Endothelial cell of umbilical vein (primary cell): ENCODE data around the gene AQP9. TPM values are rescaled to one million over a fixed set of nuclear protein-coding genes. Genes with fewer than 3 reads are reported as not detected.

Experiments
- BruUV-seq: library from RNA; stranded (reverse); fragments of 400-500 nt; replicated peaks from 2 replicates; lab custom pipeline; 2021; lab: Mats Ljungman, UMichigan
- CTCF ChIA-PET: fragments of 300-600, 350-600 bp; sonication (Branson Sonifier 250); formaldehyde crosslinking; loops from one replicate; lab custom pipeline; 2021; ENCODE audit warnings: antibody characterized with exemption, inconsistent platforms; lab: Charles Lee
- POLR2A ChIA-PET: fragments of 300-600, 350-600 bp; sonication (Branson Sonifier 250); formaldehyde crosslinking; loops from one replicate; lab custom pipeline; 2021; ENCODE audit warnings: antibody characterized with exemption, inconsistent platforms; lab: Charles Lee
- DNase-seq: peaks from one replicate; pipeline ENCODE4 v3.0.0-alpha.2; 2011; ENCODE audit warnings: low read depth, low spot score
- FAIRE-seq: peaks from 2 replicates; lab custom pipeline; 2011; peaks lifted over from hg19 to GRCh38; lab: Jason Lieb, UNC
- H2AFZ ChIP-seq: 2 replicates; pipeline ENCODE4 v1.6.0; 2012; ENCODE audit warnings: low read depth, low read length, control low read depth, inconsistent platforms
- H3K27ac ChIP-seq: 2 replicates; pipeline ENCODE4 v1.5.1; 2011; ENCODE audit warnings: low read depth, mild to moderate bottlenecking, control low read depth, low read length, moderate library complexity; ENCODE audit not compliant: insufficient read depth
- H3K27me3 ChIP-seq, 2 experiments: 2 replicates each; pipeline versions ENCODE4 v1.6.0 to v1.6.1; 2011; ENCODE audit warnings: low read length in 2 of 2, mixed read lengths in 1 of 2; ENCODE audit not compliant: control insufficient read depth in 2 of 2, insufficient read depth in 2 of 2
- H3K36me3 ChIP-seq, 2 experiments: 2 replicates in 1 of 2; 3 replicates in 1 of 2; pipeline ENCODE4 v1.5.1; 2011; ENCODE audit warnings: low read length in 2 of 2, mild to moderate bottlenecking in 1 of 2, moderate library complexity in 1 of 2; ENCODE audit not compliant: control insufficient read depth in 2 of 2, insufficient read depth in 2 of 2; ENCODE audit errors: extremely low read depth in 1 of 2
- H3K4me1 ChIP-seq: 3 replicates; pipeline ENCODE4 v1.5.1; 2011; ENCODE audit warnings: mild to moderate bottlenecking, low read length; ENCODE audit not compliant: control insufficient read depth, insufficient read depth; ENCODE audit errors: extremely low read depth
- H3K4me2 ChIP-seq: 2 replicates; pipeline ENCODE4 v1.6.1; 2011; ENCODE audit warnings: low read length, control low read depth, mixed read lengths; ENCODE audit not compliant: insufficient read depth
- H3K4me3 ChIP-seq, 3 experiments: fragments of 200-600 bp in 1 of 3; sonication (generic), shearing (Covaris generic) in 1 of 3; replicated peaks in 1 of 3; 2 replicates each; pipeline ENCODE4 v1.5.1; 2011 to 2016; ENCODE audit warnings: control low read depth in 3 of 3, low read length in 3 of 3, mild to moderate bottlenecking in 2 of 3, inconsistent platforms in 1 of 3, low read depth in 1 of 3, moderate library complexity in 1 of 3; ENCODE audit not compliant: insufficient read depth in 1 of 3
- H3K79me2 ChIP-seq: 2 replicates; pipeline ENCODE4 v1.6.0; 2012; ENCODE audit warnings: low read length, inconsistent platforms; ENCODE audit not compliant: control insufficient read depth, insufficient read depth
- H3K9ac ChIP-seq: replicated peaks from 2 replicates; pipeline ENCODE3; 2011; ENCODE audit warnings: low read length, control low read depth; ENCODE audit not compliant: insufficient read depth; ENCODE audit errors: extremely low read depth
- H3K9me1 ChIP-seq: replicated peaks from 3 replicates; pipeline ENCODE4 v1.6.0; 2011; ENCODE audit warnings: mild to moderate bottlenecking, low read length; ENCODE audit not compliant: control insufficient read depth, insufficient read depth; ENCODE audit errors: extremely low read depth
- H3K9me3 ChIP-seq: replicated peaks from 2 replicates; pipeline ENCODE4 v1.5.1; 2012; ENCODE audit warnings: low read length, inconsistent platforms; ENCODE audit not compliant: control insufficient read depth, insufficient read depth
- H4K20me1 ChIP-seq: replicated peaks from 2 replicates; pipeline ENCODE3; 2011; ENCODE audit warnings: mild to moderate bottlenecking, low read length; ENCODE audit not compliant: control insufficient read depth, insufficient read depth; ENCODE audit errors: extremely low read depth
- EZH2 ChIP-seq: IDR thresholded peaks from 2 replicates; pipeline ENCODE4 v1.6.1; 2012; ENCODE audit warnings: borderline replicate concordance, low read depth, mild to moderate bottlenecking, moderate library complexity, low read length, inconsistent platforms; ENCODE audit not compliant: severe bottlenecking
- FOS ChIP-seq: IDR thresholded peaks from 2 replicates; pipeline ENCODE4 v1.6.1; 2011; ENCODE audit warnings: mild to moderate bottlenecking, low read length, moderate library complexity, borderline replicate concordance; ENCODE audit not compliant: insufficient read depth
- GATA2 ChIP-seq: IDR thresholded peaks from 2 replicates; pipeline ENCODE4 v1.7.0; 2011; ENCODE audit warnings: low read depth, mild to moderate bottlenecking, moderate library complexity, mixed read lengths, low read length; ENCODE audit not compliant: insufficient read length, insufficient read depth
- JUN ChIP-seq: IDR thresholded peaks from 2 replicates; pipeline ENCODE4 v1.6.1; 2011; ENCODE audit warnings: borderline replicate concordance, low read depth; ENCODE audit not compliant: insufficient read length, insufficient read depth
- MYC ChIP-seq: IDR thresholded peaks from one replicate; pipeline ENCODE4 v1.6.1; 2011; ENCODE audit warnings: mild to moderate bottlenecking, low read depth, low read length
- POLR2A ChIP-seq: IDR thresholded peaks from 2 replicates; pipeline ENCODE4 v1.6.1; 2012; ENCODE audit warnings: low read depth, mild to moderate bottlenecking, control low read depth, low read length
- POLR2AphosphoS5 ChIP-seq: IDR thresholded peaks from 2 replicates; pipeline ENCODE4 v1.6.1; 2012; ENCODE audit warnings: low read depth, mild to moderate bottlenecking, control low read depth, low read length, moderate library complexity; ENCODE audit not compliant: insufficient read depth
- dilution Hi-C: fragments of 300-500 bp; cut with MboI; formaldehyde crosslinking; loops from one replicate; pipeline ENCODE4 v1.15.0; 2019; ENCODE audit warnings: low sequenced_read_pairs; ENCODE audit not compliant: extremely low pct_ligation_motif_present
- intact Hi-C: fragments of 100-400 bp; cut with micrococcal nuclease; formaldehyde crosslinking; loops from one replicate; pipeline ENCODE4 v1.10.0; 2022
- polyA plus RNA-seq, 4 experiments: library from polyadenylated mRNA; depleted of rRNA in 3 of 4; stranded (reverse) in 3 of 4; unstranded in 1 of 4; fragments of >200 nt; gene quantifications; 2 replicates each; pipeline versions ENCODE4 v1.2.1 to v1.2.3, GENCODE V29; 2011 to 2012; ENCODE audit warnings: missing spikeins in 1 of 4
- total RNA-seq: library from RNA; stranded (reverse); gene quantifications from 2 replicates; pipeline ENCODE4 v1.2.3, GENCODE V29; 2021
- TF ChIP-seq, protein P1 (sequence below), 2 donors: IDR thresholded peaks; 1 replicate in 1 of 2; 2 replicates in 1 of 2; pipeline ENCODE4 v1.5.1; 2011; ENCODE audit warnings: low read length in 2 of 2, mild to moderate bottlenecking in 2 of 2, moderate library complexity in 2 of 2, control low read depth in 1 of 2, inconsistent platforms in 1 of 2, low read depth in 1 of 2; ENCODE audit not compliant: insufficient read depth in 1 of 2; ENCODE audit errors: extremely low read depth in 1 of 2
- TF ChIP-seq, protein P2 (sequence below): IDR thresholded peaks from 2 replicates; pipeline ENCODE4 v1.6.1; 2011; ENCODE audit not compliant: insufficient read depth, insufficient read length

The AQP9 gene
- total and polyA plus RNA-seq, 2 donors (not counting 3 experiments of a cell fraction or from before 2014, with no cell fraction given), result not detected

DNA sequence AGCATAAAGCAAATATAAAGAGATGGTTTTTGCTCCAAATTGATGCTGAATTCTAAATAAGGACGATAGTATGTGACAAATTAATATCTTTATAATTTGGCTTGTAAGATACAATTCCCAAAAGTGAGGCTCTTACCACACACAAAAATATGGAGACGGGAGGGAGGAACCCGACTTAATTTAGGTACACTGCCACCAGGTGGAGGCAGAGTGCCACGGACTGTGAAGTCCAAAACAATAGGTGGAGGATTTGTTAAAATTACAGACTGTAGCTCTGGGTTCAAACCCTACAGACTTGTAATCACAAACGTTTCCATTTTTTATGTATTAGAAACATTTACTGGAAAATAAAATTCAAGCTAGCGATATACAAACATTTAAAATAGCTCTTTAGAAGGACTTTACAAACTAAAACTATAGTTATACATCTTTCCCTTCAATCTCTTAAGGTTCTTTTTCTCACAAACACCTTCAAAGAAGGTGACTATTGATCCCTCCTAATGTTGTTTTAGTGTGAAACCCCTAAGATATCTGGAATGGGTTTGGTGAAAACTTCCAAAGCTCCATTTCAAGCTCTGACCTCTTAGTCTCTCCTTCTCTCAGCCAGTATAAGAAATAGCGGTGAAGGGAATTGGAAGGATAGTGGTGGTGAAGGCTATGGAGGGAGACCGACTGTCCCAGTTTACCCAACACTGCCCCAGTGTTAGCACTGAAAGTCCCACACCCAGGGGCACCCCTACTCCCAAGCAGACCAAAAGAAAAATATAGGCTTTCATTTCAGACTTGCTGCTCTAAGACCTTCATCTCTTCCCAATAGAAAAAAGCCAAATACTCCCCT is 89.7 kb downstream of the AQP9 start:
- no peaks in the 10 kb centered on the region for H3K9me3 ChIP-seq
- ChIA-PET POLR2A (no interaction called here), CTCF (interaction anchor here (0.6 to 4.8 kb wide), 46 partner anchors 9 to 1305 kb away, joined by 3 to 40 read pairs (median 5); partner anchors contain the start of genes ADAM10 and MINDY2)
- H3K4me3 ChIP-seq, result no peak overlapping the region
- peaks cover 13 to 18% of the 10 kb centered on the region in 2 experiments for H3K27me3 ChIP-seq
- H3K4me2 ChIP-seq, result no peak overlapping the region
- no peaks in the 10 kb centered on the region for H3K9me1 ChIP-seq
- FAIRE-seq (peak; percentile 82), DNase-seq (peak; percentile 79)
- H3K27ac ChIP-seq, result no peak overlapping the region
- intact Hi-C loops, result loop anchor here (1.0 to 5.0 kb wide), 6 partner anchors 533 to 1264 kb away; partner anchors contain the start of gene MINDY2
- no peak overlapping the region for H3K9ac ChIP-seq
- no peaks in the 10 kb centered on the region for H3K36me3 ChIP-seq
- no peaks in the 10 kb centered on the region for H4K20me1 ChIP-seq
- dilution Hi-C loops, result no loop called here
- H2AFZ ChIP-seq, result no peak overlapping the region
- H3K4me1 ChIP-seq, result peaks cover 2% of the 10 kb centered on the region
- no peak for TF ChIP-seq FOS
- TF ChIP-seq, protein P1, sequence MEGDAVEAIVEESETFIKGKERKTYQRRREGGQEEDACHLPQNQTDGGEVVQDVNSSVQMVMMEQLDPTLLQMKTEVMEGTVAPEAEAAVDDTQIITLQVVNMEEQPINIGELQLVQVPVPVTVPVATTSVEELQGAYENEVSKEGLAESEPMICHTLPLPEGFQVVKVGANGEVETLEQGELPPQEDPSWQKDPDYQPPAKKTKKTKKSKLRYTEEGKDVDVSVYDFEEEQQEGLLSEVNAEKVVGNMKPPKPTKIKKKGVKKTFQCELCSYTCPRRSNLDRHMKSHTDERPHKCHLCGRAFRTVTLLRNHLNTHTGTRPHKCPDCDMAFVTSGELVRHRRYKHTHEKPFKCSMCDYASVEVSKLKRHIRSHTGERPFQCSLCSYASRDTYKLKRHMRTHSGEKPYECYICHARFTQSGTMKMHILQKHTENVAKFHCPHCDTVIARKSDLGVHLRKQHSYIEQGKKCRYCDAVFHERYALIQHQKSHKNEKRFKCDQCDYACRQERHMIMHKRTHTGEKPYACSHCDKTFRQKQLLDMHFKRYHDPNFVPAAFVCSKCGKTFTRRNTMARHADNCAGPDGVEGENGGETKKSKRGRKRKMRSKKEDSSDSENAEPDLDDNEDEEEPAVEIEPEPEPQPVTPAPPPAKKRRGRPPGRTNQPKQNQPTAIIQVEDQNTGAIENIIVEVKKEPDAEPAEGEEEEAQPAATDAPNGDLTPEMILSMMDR (IDR thresholded peaks at IDR 0.05; ENCODE audit: extremely low read depth in 1 of 2, insufficient read depth in 1 of 2, low read depth in 1 of 2, low read length in 2 of 2), result peak; percentile 69 to 76
- no TSS peak for BruUV-seq
- no peaks in the 10 kb centered on the region for H3K79me2 ChIP-seq

DNA sequence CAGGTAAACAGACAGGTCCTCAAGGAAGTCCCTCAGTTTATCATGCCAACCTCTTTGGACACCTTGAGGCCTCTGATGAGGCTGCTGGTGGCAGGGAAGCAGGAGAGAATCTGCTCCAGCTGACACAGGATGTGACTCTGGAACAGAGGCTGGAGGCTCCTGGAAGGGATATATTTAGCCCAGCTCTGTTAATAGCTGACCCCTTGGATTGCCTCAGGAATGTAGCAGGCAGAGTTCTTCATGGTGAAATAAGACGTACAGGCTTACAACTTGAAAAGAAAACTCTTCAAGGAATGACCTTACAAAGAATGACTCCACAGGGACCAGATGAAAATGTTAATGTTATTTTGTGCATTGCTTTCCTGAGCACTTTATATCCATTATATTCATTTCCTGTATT is 90.5 kb downstream of the AQP9 start:
- DNase-seq (no peak), FAIRE-seq (no peak)
- Histone ChIP-seq H3K9me3 (no peaks in the 10 kb centered on the region), H2AFZ (no peak overlapping the region), H4K20me1 (no peaks in the 10 kb centered on the region), H3K9me1 (no peaks in the 10 kb centered on the region), H3K4me3 (no peak overlapping the region), H3K9ac (no peak overlapping the region), H3K36me3 (no peaks in the 10 kb centered on the region), H3K27ac (no peak overlapping the region), H3K4me1 (peaks cover 2% of the 10 kb centered on the region), H3K4me2 (no peak overlapping the region), H3K79me2 (no peaks in the 10 kb centered on the region), H3K27me3 (peaks cover 13 to 20% of the 10 kb centered on the region in 2 experiments)
- POLR2A ChIA-PET, result no interaction called here
- TF ChIP-seq POLR2A, result no peak
- TF ChIP-seq, protein P2, sequence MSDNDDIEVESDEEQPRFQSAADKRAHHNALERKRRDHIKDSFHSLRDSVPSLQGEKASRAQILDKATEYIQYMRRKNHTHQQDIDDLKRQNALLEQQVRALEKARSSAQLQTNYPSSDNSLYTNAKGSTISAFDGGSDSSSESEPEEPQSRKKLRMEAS, result no peak
- no peak for TF ChIP-seq FOS
- TF ChIP-seq GATA2, result no peak
- no peak for TF ChIP-seq MYC
- TF ChIP-seq EZH2, result no peak
- no peak for TF ChIP-seq JUN
- TF ChIP-seq, protein P1 (IDR thresholded peaks at IDR 0.05; ENCODE audit: extremely low read depth in 1 of 2, insufficient read depth in 1 of 2, low read depth in 1 of 2, low read length in 2 of 2), result no peak
- TF ChIP-seq POLR2AphosphoS5, result no peak
- dilution Hi-C loops (no loop called here), intact Hi-C loops (loop anchor here (1.0 to 5.0 kb wide), 5 partner anchors 544 to 1264 kb away; partner anchors contain the start of gene MINDY2)
- no TSS peak for BruUV-seq
- CTCF ChIA-PET, result interaction anchor here (1.0 to 4.8 kb wide), 16 partner anchors 13 to 1300 kb away, joined by 3 to 40 read pairs (median 6); partner anchors contain the start of gene ADAM10
